HEK293 (cell line): ENCODE results near the gene EML4.

Experiments
- CTCF ChIA-PET: fragments of 350-600 bp; formaldehyde crosslinking; extraction: SDS; loops from one replicate; lab custom pipeline; 2021; ENCODE audit warnings: antibody characterized with exemption; lab: Yijun Ruan, JAX
- POLR2A ChIA-PET: fragments of 300-600 bp; formaldehyde crosslinking; extraction: SDS; loops from one replicate; lab custom pipeline; 2020; ENCODE audit warnings: antibody characterized with exemption, inconsistent platforms; lab: Yijun Ruan, JAX
- H3K27ac ChIP-seq: fragments of 200-500 bp; sonication (Bioruptor generic); 2 replicates; pipeline ENCODE4 v1.5.1; 2014; ENCODE audit warnings: low read depth, low read length, control low read depth, inconsistent platforms; ENCODE audit errors: extremely low read depth
- H3K36me3 ChIP-seq, 2 experiments: fragments of 200-500 bp in 1 of 2; sonication (Bioruptor generic) in 1 of 2; 1 replicate in 1 of 2; 2 replicates in 1 of 2; pipeline ENCODE4 v1.5.1; 2014 to 2017; ENCODE audit warnings: inconsistent platforms in 2 of 2, low read length in 2 of 2; ENCODE audit not compliant: control insufficient read depth in 2 of 2, insufficient read depth in 1 of 2
- H3K4me1 ChIP-seq: fragments of 200-500 bp; sonication (Bioruptor generic); 2 replicates; pipeline ENCODE4 v1.5.1; 2014; ENCODE audit warnings: mild to moderate bottlenecking, low read length, inconsistent platforms; ENCODE audit not compliant: control insufficient read depth, insufficient read depth
- H3K4me3 ChIP-seq: 2 replicates; pipeline ENCODE4 v1.5.1; 2011; ENCODE audit warnings: low read depth, mild to moderate bottlenecking, control low read depth, low read length, moderate library complexity
- H3K9me3 ChIP-seq: fragments of 200-500 bp; sonication (Bioruptor generic); 2 replicates; pipeline ENCODE4 v1.5.1; 2014; ENCODE audit warnings: low read depth, low read length, inconsistent platforms; ENCODE audit not compliant: control insufficient read depth, insufficient read depth
- HOXD13 ChIP-seq: sonication (generic); formaldehyde crosslinking; IDR thresholded peaks from 2 replicates; pipeline ENCODE4 v1.8.0; 2022; ENCODE audit warnings: missing genetic modification reagents, borderline replicate concordance
- IKZF3 ChIP-seq: fragments of 450-650 bp; IDR thresholded peaks from 2 replicates; pipeline ENCODE4 v1.5.0; 2018; ENCODE audit warnings: missing biosample characterization, mild to moderate bottlenecking, missing genetic modification characterization, moderate library complexity
- PRDM6 ChIP-seq: fragments of 450-650 bp; formaldehyde crosslinking; IDR thresholded peaks from 2 replicates; pipeline ENCODE4 v1.5.1; 2017; ENCODE audit warnings: missing biosample characterization, missing genetic modification characterization
- TRIM28 ChIP-seq: IDR thresholded peaks from 2 replicates; pipeline ENCODE4 v1.6.1; 2011; ENCODE audit warnings: low read length, control low read depth, borderline replicate concordance
- ZBTB6 ChIP-seq: fragments of 450-650 bp; formaldehyde crosslinking; IDR thresholded peaks from 2 replicates; pipeline ENCODE4 v1.5.1; 2017; ENCODE audit warnings: missing biosample characterization, missing genetic modification characterization
- ZNF10 ChIP-seq: fragments of 450-650 bp; formaldehyde crosslinking; IDR thresholded peaks from 2 replicates; pipeline ENCODE4 v1.5.1; 2017; ENCODE audit warnings: missing biosample characterization, missing genetic modification characterization
- ZNF26 ChIP-seq: fragments of 450-650 bp; formaldehyde crosslinking; IDR thresholded peaks from 2 replicates; pipeline ENCODE4 v1.5.1; 2016; ENCODE audit warnings: missing biosample characterization, missing genetic modification characterization
- ZNF302 ChIP-seq: fragments of 450-650 bp; formaldehyde crosslinking; IDR thresholded peaks from 2 replicates; pipeline ENCODE4 v1.5.1; 2016; ENCODE audit warnings: missing biosample characterization, missing genetic modification characterization, low read depth
- ZNF561 ChIP-seq: fragments of 450-650 bp; IDR thresholded peaks from 2 replicates; pipeline ENCODE4 v1.5.1; 2018; ENCODE audit warnings: missing biosample characterization, missing genetic modification characterization, borderline replicate concordance
- ZNF629 ChIP-seq: fragments of 450-650 bp; formaldehyde crosslinking; IDR thresholded peaks from 2 replicates; pipeline ENCODE4 v1.5.1; 2017; ENCODE audit warnings: missing biosample characterization, missing genetic modification characterization
- ZNF639 ChIP-seq: fragments of 450-650 bp; formaldehyde crosslinking; IDR thresholded peaks from 2 replicates; pipeline ENCODE4 v1.5.1; 2016; ENCODE audit warnings: missing biosample characterization, missing genetic modification characterization
- ZNF704 ChIP-seq: fragments of 450-650 bp; formaldehyde crosslinking; IDR thresholded peaks from 2 replicates; pipeline ENCODE4 v1.5.1; 2016; ENCODE audit warnings: missing biosample characterization, missing genetic modification characterization
- ZNF707 ChIP-seq: fragments of 450-650 bp; formaldehyde crosslinking; IDR thresholded peaks from 2 replicates; pipeline ENCODE4 v1.5.1; 2016; ENCODE audit warnings: missing biosample characterization, missing genetic modification characterization
- ZNF843 ChIP-seq: fragments of 450-650 bp; formaldehyde crosslinking; IDR thresholded peaks from 2 replicates; pipeline ENCODE4 v1.5.1; 2016; ENCODE audit warnings: missing biosample characterization, missing genetic modification characterization
- ZSCAN30 ChIP-seq: fragments of 450-650 bp; IDR thresholded peaks from 2 replicates; pipeline ENCODE4 v1.5.1; 2018; ENCODE audit warnings: missing biosample characterization, mild to moderate bottlenecking, missing genetic modification characterization, moderate library complexity

Gene EML4

GRCh38 chr2:42171396-42171980, 2.3 kb downstream of the EML4 start (continued):
- TF ChIP-seq ZSCAN30 (tag by site-specific recombination) (0 out of 2 replicates have a peak, but pooled peaks have one; percentile 14), TRIM28 (0 out of 2 replicates have a peak, but pooled peaks have one; percentile 80), IKZF3 (no peak), ZNF639 (no peak), ZNF704 (tag by site-specific recombination) (no peak), ZBTB6 (tag by site-specific recombination) (no peak), ZNF843 (tag by site-specific recombination) (no peak), ZNF10 (tag by site-specific recombination) (0 out of 2 replicates have a peak, but pooled peaks have one; percentile 11), ZNF561 (tag by site-specific recombination) (no peak), ZNF26 (tag by site-specific recombination) (no peak), ZNF707 (tag by site-specific recombination) (no peak), ZNF302 (tag by site-specific recombination) (no peak), ZNF629 (no peak), HOXD13 (CRISPR knock-in tag) (no peak)

GRCh38 chr2:42172020-42172419, 2.9 kb downstream of the EML4 start:
- H3K36me3 ChIP-seq, result no peaks in the 10 kb centered on the region; a peak in 1 of 3 replicates
- CTCF ChIA-PET, result interaction anchor here (0.6 to 5.7 kb wide), 6 partner anchors 30 to 430 kb away, joined by 3 to 23 read pairs (median 4); no protein-coding TSS in a partner anchor
- peak overlapping the region; percentile 59 for H3K27ac ChIP-seq
- POLR2A ChIA-PET, result interaction anchor here (1.3 to 1.4 kb wide), 2 partner anchors 11 to 39 kb away, joined by 3 to 4 read pairs; no protein-coding TSS in a partner anchor
- H3K4me1 ChIP-seq, result peaks cover 26% of the 10 kb centered on the region
- H3K4me3 ChIP-seq, result peak overlapping the region; percentile 4; the same call in 1 of the 2 replicates
- H3K9me3 ChIP-seq, result no peaks in the 10 kb centered on the region
- TF ChIP-seq ZNF639 (no peak), PRDM6 (tag by site-specific recombination) (peak; percentile 78)
- TF ChIP-seq, all 188 proteins: peak for 1
